Omental fat pad (tissue), 4 donors: ENCODE measurements around the gene CMSS1. TPM values are rescaled to one million over a fixed set of nuclear protein-coding genes. Genes with fewer than 3 reads are reported as not detected.

Experiments used
- ATAC-seq: fragments of 150-250 bp; one replicate; pipeline ENCODE4 v1.9.1; 2016; ENCODE audit warnings: mild to moderate bottlenecking, moderate library complexity; ENCODE audit not compliant: low FRiP score
- DNase-seq: peaks from one replicate; pipeline ENCODE4 v3.0.0-alpha.2; 2019; ENCODE audit warnings: low spot score
- CTCF ChIP-seq, 3 donors: fragments of 450-650 bp; IDR thresholded peaks; one replicate each; pipeline ENCODE4 v1.5.1; 2016 to 2017; ENCODE audit warnings: antibody characterized with exemption in 3 of 3, mild to moderate bottlenecking in 3 of 3, moderate library complexity in 2 of 3
- total RNA-seq, 4 donors: library from RNA; depleted of rRNA; stranded (reverse); fragments of >200 nt; gene quantifications; one replicate each; pipeline ENCODE4 v1.1.0, GENCODE V29; 2016

Gene CMSS1
- total RNA-seq, 4 donors from 2014 or later = 16.9 to 29.3 (median 21.1) TPM

DNA sequence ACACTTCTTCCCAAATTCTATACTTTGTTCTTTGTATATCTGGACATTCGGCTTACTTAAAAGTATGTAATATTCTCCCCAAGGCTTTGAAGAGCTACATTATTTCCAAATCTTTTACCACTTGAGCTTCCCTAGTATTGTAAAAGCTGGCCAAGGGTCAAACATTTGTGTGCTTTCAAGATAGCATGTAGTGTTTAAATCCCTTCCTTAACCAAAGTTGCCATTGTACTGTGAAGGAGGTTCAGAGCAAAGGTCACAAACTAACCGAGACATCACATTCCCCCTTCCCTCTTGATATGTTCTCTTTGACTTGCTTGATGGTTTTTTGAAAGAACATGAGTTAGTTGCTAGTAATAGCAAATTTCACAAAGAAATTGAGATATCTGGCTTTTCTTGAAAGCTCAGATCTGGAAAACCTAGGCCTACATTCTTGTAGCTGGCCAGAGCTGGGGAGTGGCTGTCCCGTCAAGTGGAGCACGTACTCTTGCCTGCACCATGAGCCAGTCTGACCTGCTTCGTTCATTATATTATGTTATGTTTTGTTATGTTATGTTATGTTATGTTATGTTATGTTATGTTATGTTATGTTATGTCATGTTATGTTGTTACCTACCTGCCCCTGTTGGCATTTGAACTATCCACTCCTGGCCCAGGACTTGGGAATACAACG lies 236.4 kb downstream of the CMSS1 start:
- DNase-seq (no peak), ATAC-seq (no peak)
- no peak for TF ChIP-seq CTCF (IDR thresholded peaks at IDR 0.05)

- no peak for TF ChIP-seq CTCF (IDR thresholded peaks at IDR 0.05)
- no peak for ATAC-seq
- DNase-seq = no peak
Observed at GRCh38 chr3:100057716-100058575, 240.3 kb downstream of the CMSS1 start.

GRCh38 chr3:100059472-100059871 lies 241.8 kb downstream of the CMSS1 start:
- ATAC-seq (no peak), DNase-seq (no peak)
- no peak for TF ChIP-seq CTCF (IDR thresholded peaks at IDR 0.05)

DNA sequence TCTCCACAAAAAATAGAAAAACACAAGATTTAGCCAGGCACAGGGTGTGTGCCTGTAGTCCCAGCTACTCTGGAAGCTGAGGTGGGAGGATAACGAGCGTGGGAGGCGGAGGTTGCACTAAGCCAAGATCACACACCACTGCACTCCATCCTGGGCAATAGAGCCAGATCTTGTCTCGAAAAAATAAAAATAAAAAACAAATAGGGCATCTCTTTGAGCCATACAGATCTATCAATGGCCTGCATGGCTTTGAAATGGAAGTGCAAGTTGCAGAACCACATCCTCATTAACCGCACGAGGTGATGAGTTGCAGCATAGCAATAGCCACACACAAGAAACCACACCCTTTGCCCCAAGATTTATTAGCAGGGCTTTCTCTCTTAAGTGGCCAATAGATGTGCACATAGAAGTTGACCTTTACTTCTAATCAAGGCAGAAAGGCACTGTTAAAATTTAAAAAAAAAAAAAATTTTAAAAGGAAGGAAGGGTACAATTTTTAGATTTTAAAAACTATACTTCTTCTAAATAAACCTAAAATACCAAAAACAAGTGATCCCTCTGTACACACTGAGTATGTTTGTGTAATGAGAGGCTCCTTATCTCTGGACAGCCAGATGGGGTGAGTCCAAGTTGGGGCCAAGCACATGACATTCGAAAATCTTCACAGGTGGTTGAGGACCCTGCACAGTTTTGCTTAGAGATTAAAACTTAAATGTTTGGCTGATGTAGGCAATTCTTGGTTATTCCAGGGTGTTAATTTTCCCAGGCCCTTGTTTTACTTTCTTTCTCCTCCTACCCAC lies 243.2 kb downstream of the CMSS1 start:
- DNase-seq = no peak
- TF ChIP-seq CTCF (IDR thresholded peaks at IDR 0.05) = no peak
- ATAC-seq = no peak

- TF ChIP-seq CTCF (IDR thresholded peaks at IDR 0.05) = no peak
Observed at GRCh38 chr3:100062665-100063064, 245.0 kb downstream of the CMSS1 start.

DNA sequence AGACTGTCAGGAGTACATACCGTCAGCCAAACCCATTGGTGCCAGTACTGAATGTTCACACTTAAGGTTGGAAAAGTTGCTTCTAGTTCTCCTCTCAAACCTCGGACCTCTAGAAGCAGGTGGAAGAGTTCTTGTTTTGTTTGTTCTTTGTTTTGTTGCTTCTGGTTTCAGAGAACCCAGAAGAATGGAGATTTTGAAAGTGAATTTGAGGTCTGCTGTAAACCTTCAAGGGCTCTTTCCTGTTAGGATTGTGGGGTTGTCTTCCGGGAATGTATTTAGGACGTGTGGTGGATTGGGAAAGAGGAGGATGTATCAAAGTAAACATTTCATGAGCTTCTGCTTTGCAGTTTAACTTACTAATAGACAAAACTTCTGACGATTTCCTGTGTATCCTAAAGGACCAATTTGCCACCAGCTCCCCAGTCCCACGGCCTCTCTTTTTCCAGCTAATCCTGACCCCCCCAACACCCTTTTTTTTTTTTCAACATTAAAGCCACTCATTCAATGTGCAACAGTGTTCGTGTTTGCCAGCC lies 246.3 kb downstream of the CMSS1 start:
- no peak for DNase-seq
- no peak for ATAC-seq
- TF ChIP-seq CTCF (IDR thresholded peaks at IDR 0.05) = no peak

More at GRCh38 chr3:100062665-100063064, 245.0 kb downstream of the CMSS1 start:
- ATAC-seq (no peak), DNase-seq (no peak)
